HG03064 (cell line): ENCODE measurements around the gene RAPGEF2.
"Not testable (repeated sequence)": the region's sequence is repeated elsewhere in the genome, so short reads cannot be mapped to it uniquely, and the experiment has no call there.

Experiments used
- ATAC-seq: cut with Tn5 transposase; IDR thresholded peaks from one replicate; pipeline ENCODE4 v1.9.1; 2021; ENCODE audit warnings: low read depth; ENCODE audit not compliant: unreplicated experiment

RAPGEF2 gene

GRCh38 chr4:159293811-159294515 is 191.1 kb downstream of the RAPGEF2 start:
- ATAC-seq, result no peak

DNA sequence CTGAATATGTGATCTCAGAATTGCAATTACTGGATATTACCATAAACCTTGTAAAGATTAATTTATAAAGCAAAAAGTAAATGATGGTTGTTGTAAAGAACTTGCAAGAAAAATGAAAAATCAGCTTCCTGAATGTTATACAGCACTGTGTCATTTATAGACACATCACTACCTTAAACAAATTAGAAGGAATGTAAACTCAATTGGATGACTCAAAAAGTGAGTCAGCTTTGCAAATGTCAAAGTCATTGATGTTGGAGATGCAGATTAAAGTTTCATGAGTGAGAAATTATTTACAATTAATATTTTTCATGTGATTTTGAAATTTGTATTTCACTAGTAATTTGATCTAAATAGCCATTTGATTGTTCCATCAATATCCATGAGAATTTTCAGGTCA is 193.2 kb downstream of the RAPGEF2 start:
- no peak for ATAC-seq

DNA sequence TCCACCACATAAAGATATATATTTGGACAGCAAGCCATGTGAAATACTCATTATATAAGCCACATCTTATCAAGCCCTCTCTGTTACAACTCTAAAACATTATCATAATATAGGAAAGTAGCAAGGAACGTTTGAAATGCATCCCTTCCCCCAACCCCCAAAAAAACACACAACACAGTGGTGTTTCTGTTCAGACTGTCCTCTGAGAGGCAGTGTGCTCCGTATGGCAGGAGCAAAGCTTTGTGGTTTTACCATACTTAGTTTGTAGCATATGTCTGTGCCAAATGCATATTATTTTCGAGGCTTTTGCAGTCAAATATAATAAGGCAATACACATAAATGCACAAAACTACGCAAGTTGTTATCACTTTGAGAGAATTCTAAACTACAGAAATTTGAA is 194.2 kb downstream of the RAPGEF2 start:
- ATAC-seq, result no peak

DNA sequence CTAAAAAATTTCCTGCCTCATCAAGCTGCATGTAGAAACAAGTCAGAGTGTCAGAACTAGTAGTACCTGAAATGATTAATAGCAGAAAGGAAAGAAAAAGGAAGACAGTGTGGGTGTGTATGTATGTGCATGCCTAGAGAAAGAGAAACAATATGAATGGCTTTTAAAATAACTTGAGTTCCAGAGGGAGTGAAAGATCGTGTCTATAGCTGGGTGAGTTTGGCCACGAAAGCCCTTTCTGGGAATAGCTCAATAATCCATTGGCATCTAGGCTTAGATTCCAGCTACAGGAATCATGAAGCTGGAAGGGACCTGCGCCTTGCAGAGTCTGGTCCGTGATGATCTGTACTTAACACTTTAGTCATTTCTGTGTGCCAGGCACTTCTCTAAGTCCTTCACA is 195.6 kb downstream of the RAPGEF2 start:
- peak; percentile 85 for ATAC-seq

DNA sequence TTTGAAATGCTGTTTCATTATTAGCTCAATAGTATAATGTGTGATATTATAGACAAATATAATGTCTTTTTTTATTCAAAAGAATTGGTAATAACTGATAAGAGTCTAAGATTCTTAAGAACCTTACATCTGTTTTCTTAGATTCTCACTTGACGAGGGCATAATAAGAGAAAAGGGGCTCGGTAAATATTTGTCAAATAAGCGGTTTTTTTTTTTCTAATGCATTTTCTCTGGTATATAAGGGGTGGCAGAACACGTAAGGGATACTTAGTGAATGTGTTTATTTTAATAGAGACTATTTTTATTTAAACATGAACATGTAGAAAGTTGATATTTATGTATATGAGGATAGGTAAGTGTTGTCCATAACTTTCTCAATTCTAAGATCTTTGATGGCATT is 200.6 kb downstream of the RAPGEF2 start:
- ATAC-seq, result no peak

- ATAC-seq, result no peak
These were observed 202.2 kb downstream of the RAPGEF2 start for GRCh38 chr4:159305129-159305528.

DNA sequence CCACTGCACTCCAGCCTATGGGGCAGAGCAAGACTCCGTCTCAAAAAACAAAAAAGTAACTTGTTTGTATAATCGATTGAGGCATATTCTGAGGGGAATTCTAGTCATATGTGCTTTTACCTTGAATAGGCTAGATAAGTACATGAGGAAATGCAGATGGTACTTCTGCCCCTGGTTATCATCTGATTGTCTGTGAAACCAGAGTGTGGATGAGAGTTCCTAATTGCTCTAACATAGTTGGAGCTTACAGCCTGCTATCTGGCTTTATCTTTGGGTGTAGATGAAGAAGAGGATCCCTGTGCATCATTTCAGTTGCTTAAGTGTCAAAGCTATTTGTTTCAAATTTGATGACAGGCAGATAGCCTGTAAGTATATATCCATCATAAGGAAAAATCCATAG is 205.1 kb downstream of the RAPGEF2 start:
- ATAC-seq, result no peak

GRCh38 chr4:159308566-159309340 is 205.9 kb downstream of the RAPGEF2 start:
- ATAC-seq, result no peak

DNA sequence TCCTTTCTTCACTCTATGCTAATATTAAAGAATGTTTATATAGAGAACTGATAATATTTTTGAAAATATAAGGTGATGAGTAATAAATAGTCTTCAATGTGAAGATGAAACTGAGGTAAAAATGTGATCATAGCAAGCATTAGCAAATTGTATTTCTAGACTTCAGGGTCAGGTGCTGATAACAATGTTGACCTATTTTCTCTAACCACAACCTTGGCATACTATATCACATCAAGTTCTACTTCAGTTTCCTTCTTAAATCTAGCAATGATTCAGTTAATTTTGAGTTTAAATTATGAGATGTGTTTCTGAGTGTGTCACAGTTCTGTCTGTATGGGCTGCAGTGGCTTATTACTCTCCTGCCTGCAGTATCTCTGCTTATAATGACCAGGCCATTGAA is 209.4 kb downstream of the RAPGEF2 start:
- ATAC-seq, result no peak

DNA sequence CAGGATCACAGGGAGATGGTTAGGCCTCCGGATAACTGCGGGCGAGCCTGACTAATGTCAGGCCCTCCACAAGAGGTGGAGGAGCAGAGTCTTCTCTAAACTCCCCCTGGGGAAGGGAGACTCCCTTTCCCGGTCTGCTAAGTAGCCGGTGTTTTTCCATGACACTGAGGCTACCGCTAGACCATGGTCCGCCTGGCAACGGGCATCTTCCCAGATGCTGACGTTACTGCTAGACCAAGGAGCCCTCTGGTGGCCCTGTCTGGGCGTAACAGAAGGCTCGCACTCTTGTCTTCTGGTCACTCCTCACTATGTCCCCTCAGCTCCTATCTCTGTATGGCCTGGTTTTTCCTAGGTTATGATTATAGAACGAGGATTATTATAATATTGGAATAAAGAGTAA is 213.0 kb downstream of the RAPGEF2 start:
- not testable (repeated sequence) for ATAC-seq

GRCh38 chr4:159317203-159317602 is 214.3 kb downstream of the RAPGEF2 start:
- ATAC-seq, result no peak

DNA sequence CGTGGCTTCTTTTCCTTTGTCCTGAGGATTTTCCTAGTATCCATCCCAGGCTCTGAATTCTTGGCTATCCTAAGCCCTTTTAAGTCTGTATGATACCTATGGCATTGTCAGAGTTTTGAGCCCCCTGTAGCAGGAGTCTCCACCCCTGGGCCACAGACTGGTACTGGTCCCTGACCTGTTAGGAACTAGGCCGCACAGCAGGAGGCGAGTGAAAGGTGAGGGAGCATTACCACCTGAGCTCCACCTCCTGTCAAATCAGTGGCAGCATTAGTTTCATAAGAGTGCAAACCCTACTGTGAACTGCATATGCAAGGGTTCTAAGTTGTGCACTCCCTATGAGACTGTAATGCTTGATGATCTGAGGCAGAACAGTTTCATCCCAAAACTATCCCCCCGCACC is 216.1 kb downstream of the RAPGEF2 start:
- no peak for ATAC-seq

DNA sequence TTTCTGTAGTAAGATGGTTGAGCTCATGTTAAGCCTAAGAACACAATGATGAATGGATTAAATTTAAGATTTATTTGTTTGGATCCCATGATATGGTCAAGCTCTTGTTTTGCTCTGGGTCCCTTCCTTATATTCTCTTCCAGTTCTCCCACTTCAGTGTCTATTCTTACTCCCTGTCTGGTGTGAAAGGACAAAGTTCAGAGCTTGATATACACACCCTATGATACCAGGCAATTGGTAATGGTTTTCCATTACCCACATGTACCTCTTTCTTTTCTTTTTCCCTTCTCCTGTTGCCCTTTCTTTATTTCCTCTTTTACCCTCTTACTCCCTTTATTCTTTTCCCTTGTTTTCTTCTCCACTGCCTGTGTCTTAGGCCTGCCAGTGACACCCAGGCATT is 223.6 kb downstream of the RAPGEF2 start:
- no peak for ATAC-seq

GRCh38 chr4:159328766-159329165 is 225.9 kb downstream of the RAPGEF2 start:
- no peak for ATAC-seq

DNA sequence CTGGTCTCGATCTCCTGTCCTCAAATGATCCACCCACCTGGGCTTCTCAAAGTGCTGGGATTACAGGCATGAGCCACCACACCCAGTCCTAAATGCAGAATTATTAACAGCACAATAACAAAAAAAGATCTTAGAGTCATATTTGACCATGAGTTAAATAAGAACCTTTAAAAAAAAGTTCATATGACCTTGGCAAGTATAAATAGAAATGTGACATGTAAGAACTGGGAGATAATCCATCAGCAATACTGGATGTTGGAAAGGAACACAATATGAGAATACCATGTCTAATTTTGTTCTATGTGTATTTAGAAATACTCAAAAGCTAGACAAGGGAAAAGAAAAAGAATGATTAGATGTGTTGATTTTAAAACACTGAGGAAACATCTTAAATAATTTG is 231.6 kb downstream of the RAPGEF2 start:
- no peak for ATAC-seq

DNA sequence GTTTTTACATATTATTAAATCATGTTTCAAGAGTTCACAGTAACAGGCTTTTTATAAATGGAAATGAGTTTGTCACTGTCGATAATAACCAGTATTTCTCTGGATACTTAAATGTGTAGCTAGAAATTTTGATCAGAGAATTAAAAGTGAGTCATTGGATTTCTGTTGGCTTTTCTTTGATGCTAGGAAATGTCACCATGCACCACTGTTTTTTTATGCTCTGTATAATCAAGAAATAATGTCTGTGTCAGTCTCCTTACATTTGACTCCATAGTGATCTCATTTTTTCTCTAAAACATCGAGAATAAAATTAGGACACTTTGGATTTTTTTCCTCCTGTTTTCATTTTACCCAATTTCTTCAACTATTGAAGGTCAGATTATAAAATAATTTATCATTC is 234.2 kb downstream of the RAPGEF2 start:
- no peak for ATAC-seq

GRCh38 chr4:159341522-159341921 is 238.6 kb downstream of the RAPGEF2 start:
- ATAC-seq, result no peak

DNA sequence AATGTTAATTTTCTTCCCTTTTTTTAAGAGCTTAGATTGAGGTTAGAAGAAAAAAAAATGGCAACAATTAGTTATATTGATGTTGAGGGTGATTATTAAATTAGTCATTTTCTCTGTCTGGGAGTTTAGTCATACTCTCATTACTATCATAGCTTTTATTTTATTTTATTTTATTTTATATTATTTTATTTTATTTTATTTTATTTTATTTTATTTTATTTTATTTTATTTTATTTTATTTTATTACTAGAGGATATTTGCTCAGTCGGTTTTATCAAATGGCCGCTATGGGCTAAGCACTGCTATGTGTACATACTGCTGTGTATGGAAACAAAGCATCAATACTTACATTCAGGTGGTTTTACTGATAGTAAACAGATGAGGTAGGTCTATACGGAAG is 239.5 kb downstream of the RAPGEF2 start:
- ATAC-seq, result no peak

- no peak for ATAC-seq
These were observed 240.2 kb downstream of the RAPGEF2 start for GRCh38 chr4:159343116-159343515.

- ATAC-seq, result no peak
These were observed 242.0 kb downstream of the RAPGEF2 start for GRCh38 chr4:159344877-159345276.

GRCh38 chr4:159346681-159347080 is 243.8 kb downstream of the RAPGEF2 start:
- ATAC-seq, result no peak

DNA sequence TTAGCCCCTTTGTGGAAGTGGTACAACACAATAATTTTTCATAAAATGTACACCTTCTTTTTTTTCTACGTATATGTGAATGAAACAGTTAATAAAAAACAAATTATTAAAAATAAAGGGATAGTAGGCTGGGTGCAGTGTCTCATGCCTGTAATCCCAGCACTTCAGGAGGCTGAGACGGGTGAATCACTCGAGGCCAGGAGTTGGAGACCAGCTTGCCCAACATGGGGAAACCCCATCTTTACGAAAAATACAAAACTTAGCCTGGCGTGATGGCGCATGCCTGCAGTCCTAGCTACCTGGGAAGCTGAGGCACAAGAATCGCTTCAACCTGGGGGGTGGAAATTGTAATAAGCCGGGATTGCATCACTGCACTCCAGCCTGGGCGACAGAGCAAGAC is 244.9 kb downstream of the RAPGEF2 start:
- ATAC-seq, result no peak
